Lung (tissue), 12 donors: ENCODE measurements around the gene SND1. TPM values are rescaled to one million over a fixed set of nuclear protein-coding genes. Genes with fewer than 3 reads are reported as not detected.

Experiments
- ATAC-seq: fragments of 200-7000 bp; cut with Tn5 transposase; one replicate; pipeline ENCODE4 v1.9.1; 2020; ENCODE audit warnings: moderate number of reproducible peaks; ENCODE audit not compliant: insufficient read depth, low FRiP score
- DNase-seq, 3 donors: peaks; one replicate each; pipeline ENCODE4 v3.0.0-alpha.2; 2013 to 2017
- H3K27ac ChIP-seq, 2 donors: one replicate each; pipeline ENCODE4 v1.5.1; 2013; ENCODE audit warnings: mild to moderate bottlenecking in 2 of 2, moderate library complexity in 2 of 2, control low read depth in 1 of 2, inconsistent platforms in 1 of 2, low read depth in 1 of 2, low read length in 1 of 2
- H3K27me3 ChIP-seq, 3 donors: one replicate each; pipeline ENCODE4 v1.5.1; 2013; ENCODE audit warnings: low read length in 2 of 3; ENCODE audit not compliant: control insufficient read depth in 3 of 3, insufficient read depth in 3 of 3
- H3K36me3 ChIP-seq, 4 donors: one replicate each; pipeline ENCODE4 v1.5.1; 2013; ENCODE audit warnings: low read length in 4 of 4, mild to moderate bottlenecking in 1 of 4, moderate library complexity in 1 of 4; ENCODE audit not compliant: control insufficient read depth in 4 of 4, insufficient read depth in 4 of 4
- H3K4me1 ChIP-seq, 5 donors: one replicate each; pipeline ENCODE4 v1.5.1; 2013; ENCODE audit warnings: low read length in 5 of 5, mild to moderate bottlenecking in 2 of 5, moderate library complexity in 1 of 5; ENCODE audit not compliant: control insufficient read depth in 5 of 5, insufficient read depth in 5 of 5
- H3K4me3 ChIP-seq: one replicate; pipeline ENCODE4 v1.5.1; 2013; ENCODE audit warnings: mild to moderate bottlenecking, control low read depth, moderate library complexity
- H3K9ac ChIP-seq, 2 donors: one replicate each; pipeline ENCODE4 v1.5.1; 2013; ENCODE audit warnings: low read length in 2 of 2, control low read depth in 1 of 2; ENCODE audit not compliant: insufficient read depth in 1 of 2
- H3K9me3 ChIP-seq, 4 donors: one replicate each; pipeline ENCODE4 v1.5.1; 2013; ENCODE audit warnings: low read length in 3 of 4, mild to moderate bottlenecking in 1 of 4, moderate library complexity in 1 of 4; ENCODE audit not compliant: control insufficient read depth in 4 of 4, insufficient read depth in 3 of 4
- WGBS, 2 donors: extraction: QIAGEN DNeasy Blood & Tissue Kit; methylation state at CpG; one replicate each; pipeline ENCODE4 v1.1.7; 2013; 5-methylcytosine and 5-hydroxymethylcytosine counted together
- polyA plus RNA-seq, 2 donors: library from polyadenylated mRNA; stranded (reverse); fragments of 200-250 nt; gene quantifications; one replicate each; pipeline ENCODE4 v1.2.1, GENCODE V29; 2013
- total RNA-seq, 2 donors: library from RNA; depleted of rRNA in 1 of 2; stranded (reverse); fragments of >200 nt in 1 of 2; gene quantifications; one replicate each; pipeline ENCODE4 v1.2.1, GENCODE V29; 2014 to 2021
- TF ChIP-seq, protein P1 (sequence below): IDR thresholded peaks from 2 replicates; pipeline ENCODE4 v1.5.1; 2012; ENCODE audit warnings: mild to moderate bottlenecking; ENCODE audit errors: control extremely low read depth, extremely low read depth
- donor health status: control.
- donor health status: control.
- donor health status: Bipolar disorder and iron deficiency.
- donor health status: healthy.
- donor health status: DM: yes; HTN: yes; CAD: no.

Gene SND1
- total and polyA plus RNA-seq, 4 donors, result 94.5 to 210 (median 137) TPM

- 53 to 73% methylated on average over 6 of the region's 6 CpGs for WGBS, 2 donors
- Histone ChIP-seq H3K9ac (no peak overlapping the region), H3K9me3 (no peaks in the 10 kb centered on the region), H3K36me3 (peaks cover 0 to 8% (median 3%) of the 10 kb centered on the region in 4 donors), H3K4me1 (peaks cover 0 to 21% (median 10%) of the 10 kb centered on the region in 5 donors), H3K27ac (peak overlapping the region in 1 of 2 donors; percentile 58), H3K4me3 (no peak overlapping the region), H3K27me3 (no peaks in the 10 kb centered on the region)
- DNase-seq, result no peak
- TF ChIP-seq, protein P1, sequence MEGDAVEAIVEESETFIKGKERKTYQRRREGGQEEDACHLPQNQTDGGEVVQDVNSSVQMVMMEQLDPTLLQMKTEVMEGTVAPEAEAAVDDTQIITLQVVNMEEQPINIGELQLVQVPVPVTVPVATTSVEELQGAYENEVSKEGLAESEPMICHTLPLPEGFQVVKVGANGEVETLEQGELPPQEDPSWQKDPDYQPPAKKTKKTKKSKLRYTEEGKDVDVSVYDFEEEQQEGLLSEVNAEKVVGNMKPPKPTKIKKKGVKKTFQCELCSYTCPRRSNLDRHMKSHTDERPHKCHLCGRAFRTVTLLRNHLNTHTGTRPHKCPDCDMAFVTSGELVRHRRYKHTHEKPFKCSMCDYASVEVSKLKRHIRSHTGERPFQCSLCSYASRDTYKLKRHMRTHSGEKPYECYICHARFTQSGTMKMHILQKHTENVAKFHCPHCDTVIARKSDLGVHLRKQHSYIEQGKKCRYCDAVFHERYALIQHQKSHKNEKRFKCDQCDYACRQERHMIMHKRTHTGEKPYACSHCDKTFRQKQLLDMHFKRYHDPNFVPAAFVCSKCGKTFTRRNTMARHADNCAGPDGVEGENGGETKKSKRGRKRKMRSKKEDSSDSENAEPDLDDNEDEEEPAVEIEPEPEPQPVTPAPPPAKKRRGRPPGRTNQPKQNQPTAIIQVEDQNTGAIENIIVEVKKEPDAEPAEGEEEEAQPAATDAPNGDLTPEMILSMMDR, result no peak
- ATAC-seq, result no peak
Measured at GRCh38 chr7:128022631-128023532, 370.9 kb downstream of the SND1 start.

GRCh38 chr7:128024151-128024550 lies 372.2 kb downstream of the SND1 start:
- ATAC-seq (no peak), DNase-seq (no peak)
- 90 to 91% methylated on average over 3 of the region's 3 CpGs for WGBS, 2 donors
- no peak overlapping the region for H3K9ac ChIP-seq
- H3K27me3 ChIP-seq, result no peaks in the 10 kb centered on the region
- no peak overlapping the region for H3K27ac ChIP-seq
- H3K36me3 ChIP-seq, result peaks cover 0 to 11% (median 6%) of the 10 kb centered on the region in 4 donors
- H3K9me3 ChIP-seq, result peaks cover 0 to 2% (median 0%) of the 10 kb centered on the region in 4 donors
- H3K4me3 ChIP-seq, result no peak overlapping the region
- TF ChIP-seq, protein P1, result no peak
- peaks cover 0 to 21% (median 7%) of the 10 kb centered on the region in 5 donors for H3K4me1 ChIP-seq

DNA sequence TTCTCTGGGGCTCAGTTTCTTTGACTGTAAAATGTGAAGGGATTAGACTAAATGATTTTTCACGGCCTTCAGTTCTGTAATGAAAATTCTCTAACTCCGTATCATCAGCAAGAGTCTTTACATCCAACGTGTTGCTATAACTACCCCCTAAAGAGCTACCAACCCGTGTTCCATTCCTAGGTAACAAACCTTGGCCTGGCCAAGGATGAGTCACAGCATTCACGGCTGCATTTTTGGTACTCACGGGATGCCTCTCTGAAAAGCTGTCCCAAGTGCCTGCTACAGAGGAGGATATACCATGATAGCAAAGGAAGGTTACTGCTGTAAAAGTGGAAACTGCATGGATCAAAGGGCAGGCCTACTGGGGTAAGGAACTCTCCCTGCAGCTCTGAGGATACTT lies 373.4 kb downstream of the SND1 start:
- H3K27me3 ChIP-seq, result no peaks in the 10 kb centered on the region
- H3K4me3 ChIP-seq, result no peak overlapping the region
- WGBS, 2 donors, result 81 to 88% methylated on average over 6 of the region's 6 CpGs
- ATAC-seq, result no peak
- TF ChIP-seq, protein P1, result no peak
- H3K4me1 ChIP-seq, result peaks cover 1 to 30% (median 7%) of the 10 kb centered on the region in 5 donors
- no peak overlapping the region for H3K9ac ChIP-seq
- peak overlapping the region in 1 of 2 donors; percentile 23 for H3K27ac ChIP-seq
- peaks cover 0 to 4% (median 0%) of the 10 kb centered on the region in 4 donors for H3K9me3 ChIP-seq
- H3K36me3 ChIP-seq, result peaks cover 0 to 13% (median 10%) of the 10 kb centered on the region in 4 donors
- DNase-seq, result no peak
